ENCODE results near the gene FOXK2.
A peak's percentile ranks its signal among the peaks of the same experiment; 100 is the strongest.

Gene FOXK2

DNA sequence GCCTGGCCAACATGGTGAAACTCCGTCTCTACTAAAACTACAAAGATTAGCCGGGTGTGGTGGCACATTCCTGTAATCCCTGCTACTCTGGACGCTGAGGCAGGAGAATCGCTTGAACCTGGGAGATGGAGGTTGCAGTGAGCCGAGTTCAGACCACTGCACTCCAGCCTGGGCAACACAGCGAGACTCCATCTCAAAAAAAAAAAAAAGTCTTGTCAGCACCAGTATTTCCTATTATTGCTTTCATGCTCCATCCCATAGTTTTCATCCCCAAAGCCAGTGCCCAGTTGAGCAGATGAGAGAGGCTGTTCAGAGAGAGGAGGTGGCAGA, 70.3 kb downstream of the FOXK2 start:
- no peak for DNase-seq (ENCODE audit: low read depth in 2 of 2)

DNA sequence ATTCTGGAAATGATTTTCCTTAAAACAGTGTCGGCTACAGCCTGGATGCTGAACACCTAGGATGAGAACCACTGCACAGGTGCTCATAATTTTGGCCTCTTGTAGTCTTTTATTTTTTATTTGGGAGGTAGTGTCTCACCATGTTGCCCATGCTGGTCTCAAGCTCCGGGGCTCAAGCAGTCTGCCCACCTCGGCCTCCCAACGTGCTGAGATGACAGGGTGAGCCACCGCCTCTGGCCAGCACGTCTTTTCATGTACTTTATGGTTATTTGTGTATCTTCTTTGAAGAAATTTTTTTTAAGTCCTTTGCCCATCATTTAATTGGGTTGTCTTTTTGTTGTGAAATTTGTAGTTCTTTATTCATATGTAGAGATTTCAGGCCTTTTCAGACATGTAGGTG, 70.7 kb downstream of the FOXK2 start:
- no peak for DNase-seq (ENCODE audit: low read depth in 2 of 2)

DNA sequence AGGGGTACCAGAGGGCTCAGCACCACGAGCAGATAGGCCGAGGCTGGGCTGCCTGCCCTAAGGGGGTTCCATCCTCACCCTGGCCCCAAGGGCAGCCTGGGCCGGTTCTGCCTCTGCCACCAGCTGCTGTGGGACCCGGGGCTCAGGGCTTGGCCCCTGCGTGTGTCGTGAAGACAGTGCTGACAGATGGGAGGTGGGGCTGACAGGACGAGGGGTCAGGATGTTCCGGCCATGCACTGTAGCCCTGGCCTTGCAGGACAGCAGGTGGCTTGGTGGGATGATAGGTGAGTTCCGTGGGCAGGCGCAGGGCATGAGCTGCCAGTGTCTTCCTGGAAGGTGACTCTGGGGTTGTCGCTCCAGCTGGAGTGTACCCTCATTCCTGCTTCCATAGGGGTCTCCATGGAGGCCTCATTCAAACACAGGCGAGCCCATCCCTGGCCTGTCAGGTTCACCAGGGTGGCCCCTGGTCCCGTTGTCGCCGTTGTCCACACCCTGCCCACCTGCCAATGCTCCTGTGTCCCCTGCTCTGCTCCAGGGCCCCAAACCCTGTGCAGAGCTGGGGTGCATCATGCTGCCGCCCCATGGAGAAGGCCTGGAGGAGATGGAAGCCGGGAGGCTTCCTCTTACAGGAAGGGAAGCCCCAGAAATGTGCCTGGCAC, 71.5 kb downstream of the FOXK2 start:
- no peak for DNase-seq (ENCODE audit: low read depth in 2 of 2)

DNA sequence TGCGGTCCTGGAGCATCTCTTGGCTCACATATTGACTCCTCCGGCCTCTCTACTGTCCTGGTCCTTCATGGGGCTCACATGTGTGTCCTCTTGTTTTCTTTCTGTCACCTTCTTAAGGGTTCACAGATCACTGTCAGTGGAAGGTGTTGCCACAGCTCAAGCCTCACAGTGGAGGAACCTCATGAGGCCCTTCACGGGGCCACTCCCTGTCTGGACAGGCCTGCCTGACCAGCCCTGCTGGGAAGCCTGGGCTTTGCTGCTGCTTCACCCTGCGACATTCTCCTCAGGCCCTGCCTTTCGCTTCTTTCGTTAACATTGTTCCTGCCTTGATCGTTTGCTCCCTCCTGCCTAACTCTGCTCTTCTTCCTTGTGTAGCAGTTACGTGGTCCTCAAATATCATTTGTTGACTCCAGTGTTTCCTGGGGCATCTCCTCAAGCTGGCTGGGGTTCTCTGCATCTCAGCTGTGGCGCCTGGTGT, 72.8 kb downstream of the FOXK2 start:
- DNase-seq (ENCODE audit: low read depth in 2 of 2), result no peak

DNA sequence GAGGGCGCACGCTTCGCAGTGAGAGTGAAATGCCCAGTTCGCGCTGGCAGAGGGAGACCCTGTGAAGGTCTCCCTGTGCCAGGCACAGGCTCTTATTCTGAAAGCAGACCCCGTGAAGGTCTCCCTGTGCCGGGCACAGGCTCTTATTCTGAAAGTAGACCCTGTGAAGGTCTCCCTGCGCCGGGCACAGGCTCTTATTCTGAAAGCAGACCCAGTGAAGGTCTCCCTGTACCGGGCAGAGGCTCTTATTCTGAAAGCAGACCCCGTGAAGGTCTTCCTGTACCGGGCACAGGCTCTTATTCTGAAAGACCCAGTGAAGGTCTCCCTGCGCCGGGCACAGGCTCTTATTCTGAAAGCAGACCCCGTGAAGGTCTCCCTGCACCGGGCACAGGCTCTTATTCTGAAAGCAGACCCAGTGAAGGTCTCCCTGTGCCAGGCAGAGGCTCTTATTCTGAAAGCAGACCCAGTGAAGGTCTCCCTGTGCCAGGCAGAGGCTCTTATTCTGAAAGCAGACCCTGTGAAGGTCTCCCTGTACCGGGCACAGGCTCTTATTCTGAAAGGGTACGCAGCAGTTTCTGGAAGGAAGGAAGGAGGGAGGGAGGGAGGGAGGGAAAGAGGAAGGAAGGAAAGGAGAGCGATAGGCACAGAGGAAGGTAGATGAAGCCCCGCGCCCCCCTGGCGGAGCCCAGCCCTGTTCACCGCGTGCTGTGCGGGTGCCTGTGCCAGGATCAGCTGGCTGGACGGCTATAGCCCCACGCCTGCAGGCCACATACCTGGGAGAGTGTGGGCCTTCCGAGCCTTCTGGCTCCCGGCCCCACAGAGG, 73.4 kb downstream of the FOXK2 start:
- peak; percentile 22 to 23 for DNase-seq (ENCODE audit: low read depth in 2 of 2)

DNA sequence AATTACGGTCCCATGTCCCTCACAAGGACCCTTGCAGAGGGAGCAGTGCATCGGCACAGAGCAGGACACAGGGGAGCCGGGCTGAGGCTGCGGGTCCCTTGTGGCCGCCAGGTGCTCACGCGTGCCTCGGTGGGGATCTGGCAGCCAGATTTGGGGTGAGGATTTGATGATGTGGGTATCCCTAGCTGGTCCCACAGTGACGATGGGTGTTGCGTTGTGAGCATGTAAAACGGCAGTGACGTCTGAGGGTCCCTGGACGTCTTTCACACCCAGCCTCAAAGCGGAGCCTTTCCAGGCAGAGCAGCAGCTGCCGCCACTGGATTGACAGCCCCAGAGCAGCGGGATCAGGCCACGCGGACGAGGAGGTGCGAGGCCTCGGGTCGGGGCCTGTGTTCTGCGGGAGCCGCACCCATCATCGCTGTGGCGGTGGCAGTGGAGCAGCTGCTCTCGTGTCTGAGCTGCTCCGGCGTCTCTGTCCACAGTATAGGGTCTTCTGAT, 74.1 kb downstream of the FOXK2 start:
- no peak for DNase-seq (ENCODE audit: low read depth in 2 of 2)

DNA sequence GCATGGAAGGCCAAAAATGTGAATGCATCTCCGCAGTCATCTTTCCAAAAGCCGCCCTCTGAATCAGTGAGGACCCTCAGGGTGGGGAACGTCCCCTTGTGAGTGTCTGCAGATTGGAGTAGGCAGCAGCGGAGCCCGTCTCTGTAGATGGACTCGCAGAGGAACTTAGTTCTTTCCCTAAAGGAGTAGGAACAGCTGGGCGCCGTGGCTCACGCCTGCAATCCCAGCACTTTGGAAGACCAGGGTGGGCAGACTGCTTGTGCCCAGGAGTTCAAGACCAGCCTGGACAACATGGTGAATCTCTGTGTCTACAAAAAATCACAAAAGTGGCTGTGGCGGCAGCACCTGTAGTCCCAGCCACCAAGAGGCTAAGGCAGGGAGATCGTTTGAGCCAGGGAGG, 75.0 kb downstream of the FOXK2 start:
- DNase-seq (ENCODE audit: low read depth in 2 of 2), result no peak

DNA sequence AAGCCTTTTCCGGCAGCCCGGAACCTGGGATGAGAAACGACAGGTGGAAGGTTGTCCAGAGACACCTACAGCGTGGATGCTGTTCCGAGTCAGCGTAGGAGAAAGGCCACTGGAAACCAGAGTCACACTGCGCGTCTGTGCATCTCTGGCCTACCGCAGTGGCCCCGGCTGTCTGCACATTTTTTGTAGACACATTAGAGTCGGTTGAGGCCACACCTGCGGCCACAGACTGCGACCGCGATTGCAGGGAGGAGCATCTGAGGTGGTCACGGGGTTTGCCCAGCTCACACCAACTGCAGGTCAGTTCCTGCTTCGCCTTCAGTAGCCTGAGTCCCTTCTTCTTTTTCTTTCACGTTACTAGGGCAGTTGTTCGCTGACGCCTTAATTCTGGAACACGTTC, 76.4 kb downstream of the FOXK2 start:
- no peak for DNase-seq (ENCODE audit: low read depth in 2 of 2)

DNA sequence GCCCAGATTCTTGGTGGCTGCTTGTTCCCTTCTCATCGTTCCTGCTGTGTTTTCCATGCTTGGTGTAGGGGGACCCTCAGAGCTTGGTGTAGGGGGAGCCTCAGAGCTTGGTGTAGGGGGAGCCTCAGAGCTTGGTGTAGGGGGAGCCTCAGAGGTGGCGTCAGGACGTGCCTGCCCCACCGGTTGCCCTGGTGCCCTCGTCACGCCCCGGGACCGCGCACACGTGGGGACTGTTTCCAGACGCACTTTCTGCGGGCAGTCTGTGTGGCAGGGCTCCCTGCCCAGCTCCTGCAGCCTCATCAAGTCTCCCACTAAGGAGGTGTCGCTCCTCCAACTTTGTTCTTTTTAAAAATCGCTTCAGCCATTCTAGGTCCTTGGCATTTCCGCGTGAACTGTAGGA, 76.8 kb downstream of the FOXK2 start:
- DNase-seq (ENCODE audit: low read depth in 2 of 2), result no peak

DNA sequence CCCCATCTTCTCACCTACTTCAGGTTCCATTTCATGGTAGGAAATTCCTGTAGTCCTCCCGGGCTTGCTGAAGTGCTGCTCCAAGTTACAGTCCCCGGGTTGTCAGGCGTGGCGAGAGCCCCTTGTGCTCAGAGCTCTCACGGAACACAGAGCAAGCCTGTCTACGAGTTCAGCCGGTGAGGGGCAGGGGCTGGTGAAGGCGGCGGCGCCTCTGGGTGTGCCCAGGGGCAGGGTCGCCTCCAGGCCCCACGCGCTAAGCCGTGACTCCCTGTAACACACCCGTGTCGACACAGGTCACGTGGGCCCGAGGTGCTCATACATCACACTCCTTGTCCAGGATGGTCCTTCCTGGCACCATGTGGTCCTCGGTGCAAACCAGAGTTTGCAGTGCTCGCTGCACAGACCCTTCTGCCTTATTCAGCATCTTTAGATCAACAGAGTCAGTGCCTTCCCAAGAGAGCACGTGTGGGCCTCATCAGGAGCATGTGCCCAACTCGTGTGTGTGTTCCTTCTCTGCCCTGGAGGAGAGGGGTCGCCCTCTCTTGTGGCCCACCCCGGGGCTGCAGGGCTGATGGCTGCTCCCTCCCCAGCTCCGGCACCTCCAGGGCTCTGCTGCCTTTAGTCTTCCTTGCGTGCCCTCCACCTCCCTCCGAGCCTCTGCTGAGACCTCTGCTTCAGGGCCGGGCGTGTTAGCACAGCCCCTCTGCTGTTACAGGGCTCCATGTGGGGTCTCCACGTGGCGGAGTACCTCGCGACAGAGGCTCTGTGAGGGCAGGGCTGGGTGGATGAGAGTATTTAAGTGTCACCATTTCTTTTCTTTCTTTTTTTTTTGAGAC, 77.5 kb downstream of the FOXK2 start:
- no peak for DNase-seq (ENCODE audit: low read depth in 2 of 2)

DNA sequence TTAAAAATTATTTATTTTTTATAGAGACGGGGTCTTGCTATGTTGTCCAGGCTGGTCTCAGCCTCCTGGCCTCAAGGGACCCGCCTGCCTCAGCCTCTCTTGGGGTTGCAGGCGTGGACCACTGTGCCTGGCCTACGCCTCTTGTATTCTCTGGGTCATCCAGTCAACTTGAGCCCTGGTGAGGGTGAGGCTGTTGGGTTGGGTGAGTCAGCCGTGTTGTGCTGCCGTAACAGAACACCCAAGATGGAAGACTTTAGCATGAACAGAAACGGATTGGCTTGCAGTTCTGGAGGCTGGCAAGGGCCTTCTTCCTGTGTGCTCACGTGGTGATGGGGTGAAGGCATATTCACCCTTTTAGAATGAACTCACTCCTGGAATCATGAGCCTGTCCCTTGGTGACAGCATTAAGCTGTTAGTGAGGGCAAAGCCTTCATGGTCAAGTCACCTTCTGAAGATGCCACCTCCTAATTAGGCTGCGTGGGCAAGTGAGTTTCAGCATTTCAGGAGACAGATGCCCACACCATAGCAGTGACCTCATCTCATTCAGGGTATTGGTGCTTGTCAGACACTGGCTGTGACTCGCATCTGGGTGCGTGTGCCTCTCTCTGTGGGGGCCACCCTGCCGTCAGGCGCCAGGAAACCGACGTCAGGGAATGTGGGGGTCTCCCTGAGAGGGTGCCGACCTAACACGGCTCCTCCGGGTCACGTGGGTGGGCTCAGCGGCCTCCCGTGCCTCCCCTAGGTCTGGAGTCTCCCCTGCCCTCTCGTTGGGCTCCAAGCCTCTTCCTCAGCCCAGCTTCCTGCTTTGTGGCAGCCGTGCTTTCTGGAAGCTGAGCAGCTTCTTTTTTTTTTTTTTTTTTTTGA, 79.0 kb downstream of the FOXK2 start:
- DNase-seq (ENCODE audit: low read depth in 2 of 2), result no peak

DNA sequence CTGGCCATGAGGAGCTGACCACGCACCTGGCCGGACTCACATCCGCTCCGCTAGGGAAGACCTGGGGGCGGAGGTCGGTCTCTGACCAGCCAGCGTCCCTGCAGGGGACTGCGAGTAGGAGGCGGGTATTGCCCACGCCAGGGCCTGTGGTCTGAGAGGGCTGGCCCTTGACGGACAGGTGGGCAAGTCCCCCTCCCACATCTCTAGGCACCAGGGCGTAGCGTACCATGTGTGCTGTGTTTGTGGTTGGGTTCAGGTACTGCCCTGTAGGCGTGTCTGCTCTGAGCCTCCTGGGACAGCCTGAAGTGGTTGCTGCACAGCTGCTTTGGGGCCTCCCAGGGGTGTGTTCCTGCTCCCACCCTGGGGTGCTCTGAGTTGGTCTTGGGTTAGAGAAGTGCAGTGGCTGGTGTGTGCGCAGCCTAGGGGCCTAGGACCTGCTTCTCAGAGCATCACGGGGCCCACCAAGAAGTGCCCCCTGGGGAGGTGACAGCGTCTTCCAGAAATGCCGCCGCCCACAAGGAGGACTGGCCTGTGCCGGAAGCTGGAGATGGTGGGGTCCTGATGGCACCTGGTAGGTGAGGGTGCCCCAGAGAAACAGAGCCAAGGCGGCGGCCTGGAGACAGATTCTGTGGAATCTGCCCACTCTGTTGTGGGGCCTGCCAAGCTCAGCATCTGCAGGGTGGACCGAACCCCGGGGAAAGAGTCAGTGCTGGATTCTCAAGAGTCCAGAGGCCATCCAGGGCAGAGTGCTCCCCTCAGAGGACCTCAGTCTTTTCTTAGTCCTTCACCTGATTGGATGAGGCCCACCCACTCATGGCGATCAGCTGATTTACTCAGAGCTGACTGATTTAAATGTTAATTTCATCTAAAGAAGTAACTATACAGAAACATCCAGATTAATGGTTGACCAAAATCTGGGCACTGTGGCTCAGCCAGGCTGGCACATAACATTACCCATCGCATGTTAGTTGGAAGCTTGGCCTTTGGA, 80.4 kb downstream of the FOXK2 start:
- DNase-seq (ENCODE audit: low read depth in 2 of 2), result no peak

DNA sequence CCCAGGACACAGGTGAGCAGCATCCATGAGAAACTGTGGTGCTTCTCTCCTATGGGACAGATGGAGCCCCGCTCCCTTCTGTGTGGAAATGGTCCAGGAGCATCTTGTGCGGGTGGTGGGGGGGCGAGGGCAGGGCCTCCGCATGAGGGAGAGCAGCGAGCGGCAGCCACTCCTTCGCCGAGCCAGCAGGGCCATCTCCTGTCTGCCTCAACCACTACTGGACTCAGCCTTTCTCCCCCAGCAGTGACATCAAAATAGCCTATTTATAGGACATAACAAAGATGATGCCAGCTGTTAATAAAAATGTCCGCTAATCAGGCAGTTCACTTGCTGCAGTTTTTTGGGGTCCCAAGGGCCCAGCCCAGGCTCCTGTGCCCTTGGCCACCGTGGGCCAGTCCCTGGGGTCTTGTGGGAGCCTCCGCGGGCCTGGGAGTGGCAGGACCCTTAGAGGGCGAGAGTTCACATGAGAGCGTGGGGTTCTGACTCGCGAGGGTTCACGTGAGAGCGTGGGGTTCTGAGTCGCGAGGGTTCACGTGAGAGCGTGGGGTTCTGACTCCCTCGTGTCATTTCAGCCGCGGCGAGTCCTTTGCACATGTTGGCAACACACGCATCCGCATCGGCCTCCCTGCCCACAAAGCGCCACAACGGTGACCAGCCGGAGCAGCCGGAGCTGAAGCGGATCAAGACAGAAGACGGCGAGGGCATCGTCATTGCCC, 81.4 kb downstream of the FOXK2 start:
- DNase-seq (ENCODE audit: low read depth in 2 of 2), result no peak

DNA sequence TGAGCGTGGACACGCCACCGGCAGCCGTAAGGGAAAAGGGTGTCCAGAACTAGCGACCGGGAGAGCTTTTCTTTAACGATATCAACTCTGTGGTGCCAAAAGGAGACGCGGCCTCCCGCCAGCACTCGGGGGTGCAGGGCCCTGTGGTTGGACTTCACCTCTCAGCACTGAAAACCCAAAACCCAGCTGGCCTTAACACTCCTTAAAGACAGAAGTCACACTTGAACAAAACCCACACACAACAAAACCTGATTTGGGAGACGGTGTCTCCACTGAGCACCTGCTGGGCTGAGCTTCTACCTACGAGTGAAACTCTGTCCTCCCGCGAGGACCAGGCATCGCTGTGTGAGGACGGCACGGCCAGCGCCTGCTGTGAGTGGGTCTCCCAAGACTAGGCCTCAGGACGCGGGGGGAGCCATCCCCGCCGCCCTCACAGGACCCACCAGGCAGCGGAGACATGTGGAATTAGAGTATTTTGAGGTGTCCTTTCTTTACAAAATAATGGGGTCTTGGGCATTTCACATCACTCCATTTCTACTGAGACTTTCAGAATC, 82.0 kb downstream of the FOXK2 start:
- DNase-seq (ENCODE audit: low read depth in 2 of 2), result no peak

DNA sequence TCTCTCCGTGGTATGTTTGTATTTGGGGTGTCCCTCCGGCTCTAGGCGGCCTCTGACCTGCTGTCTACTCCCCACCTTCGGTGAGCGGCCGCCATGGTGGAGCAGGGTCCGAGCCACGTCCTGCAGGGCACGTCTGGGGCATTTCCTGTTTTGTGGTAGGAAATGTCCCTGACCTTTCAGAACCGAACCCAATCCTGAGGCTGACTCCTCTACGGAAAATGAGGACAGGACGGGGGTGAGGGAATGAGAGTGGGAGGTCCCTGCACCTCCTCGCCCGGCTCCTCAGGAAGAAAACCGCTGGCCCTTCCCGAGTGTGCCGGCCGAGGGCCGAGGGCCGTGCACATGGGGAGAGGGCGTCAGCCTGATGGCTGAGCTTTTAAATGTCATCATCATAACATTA, 83.0 kb downstream of the FOXK2 start:
- DNase-seq (ENCODE audit: low read depth in 2 of 2), result no peak

DNA sequence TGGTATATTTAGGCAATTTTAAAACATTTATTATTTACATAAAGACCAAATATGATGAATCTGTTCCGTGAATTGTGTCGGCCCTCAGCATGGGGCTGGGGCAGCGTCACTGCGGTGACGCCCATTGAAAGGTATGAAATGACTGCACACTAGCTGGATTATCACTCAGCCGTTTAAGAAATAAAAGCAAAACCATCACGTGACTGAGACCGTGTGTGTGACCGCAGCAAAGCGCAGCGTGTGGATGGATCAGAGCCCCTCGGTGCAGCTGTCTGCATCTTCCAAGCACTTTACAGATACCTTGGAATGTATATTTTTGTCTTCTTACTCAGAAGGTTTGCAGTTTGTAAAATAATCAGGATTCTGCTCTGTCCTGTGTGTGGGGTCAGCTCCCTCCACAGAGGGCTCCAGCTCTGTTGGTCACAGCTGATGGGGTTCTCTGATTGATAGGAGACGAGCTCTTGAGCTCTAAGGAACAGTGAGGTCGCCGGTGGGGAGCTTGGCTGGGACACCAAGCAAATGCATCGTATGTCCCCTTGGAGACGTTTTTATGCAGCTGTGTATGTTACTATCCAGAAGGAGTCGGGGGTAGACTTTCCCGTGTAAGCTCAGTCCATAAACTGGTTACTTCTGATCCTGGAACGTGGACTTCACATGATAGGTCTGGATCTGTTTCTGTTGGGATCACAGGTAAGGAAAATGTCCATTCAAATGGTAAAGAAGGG, 83.6 kb downstream of the FOXK2 start:
- DNase-seq (ENCODE audit: low read depth in 2 of 2), result no peak

DNA sequence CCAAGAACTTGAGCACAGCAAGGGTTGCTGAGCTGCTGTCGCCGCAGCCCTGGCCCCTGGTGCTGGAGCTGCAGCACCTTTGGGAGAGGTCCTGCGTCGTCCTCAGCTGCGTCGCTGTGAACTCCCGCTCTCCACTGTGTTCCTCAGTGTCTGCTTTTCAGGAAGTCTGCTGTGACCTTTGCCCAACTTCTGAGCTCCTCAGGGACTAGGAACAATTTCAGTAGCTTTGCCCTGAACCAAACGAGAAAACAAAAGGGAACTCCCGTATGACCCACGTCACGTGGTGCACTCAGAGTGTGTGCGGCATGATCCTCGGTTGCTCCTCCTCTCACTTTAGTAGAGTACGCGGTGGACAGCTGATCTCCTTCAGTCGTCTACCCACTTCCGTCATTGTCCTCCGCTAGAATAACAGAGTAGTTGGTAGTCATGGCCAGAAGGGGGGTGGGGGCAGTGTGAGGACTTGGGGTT, 84.5 kb downstream of the FOXK2 start:
- DNase-seq (ENCODE audit: low read depth in 2 of 2), result no peak

DNA sequence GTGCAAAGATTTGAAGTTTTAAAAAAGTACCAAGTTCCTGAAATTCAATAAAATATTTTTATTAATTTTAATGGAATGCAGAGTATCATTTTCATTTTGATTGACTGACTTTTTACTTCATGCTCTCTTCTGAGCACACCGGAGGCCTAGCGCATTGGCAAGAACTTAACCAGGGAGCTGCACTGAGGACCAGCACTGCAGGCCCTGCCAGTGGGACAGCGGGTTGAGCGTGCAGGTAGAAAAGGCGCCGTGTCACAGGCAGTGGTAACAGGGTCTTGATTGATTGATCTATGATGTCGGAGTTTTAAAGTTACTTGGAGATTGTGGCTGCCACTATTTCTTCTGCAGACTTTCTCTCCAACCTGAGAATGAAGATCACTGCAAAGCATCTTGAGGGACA, 85.0 kb downstream of the FOXK2 start:
- no peak for DNase-seq (ENCODE audit: low read depth in 2 of 2)

Measured in stimulated activated CD8-positive, alpha-beta memory T cell treated with anti-CD3 and anti-CD28 coated beads, Interleukin-15, amount 100 ng/mL, for 4 hours (primary cell).